ENCODE results near the gene AK2.

Gene AK2

DNA sequence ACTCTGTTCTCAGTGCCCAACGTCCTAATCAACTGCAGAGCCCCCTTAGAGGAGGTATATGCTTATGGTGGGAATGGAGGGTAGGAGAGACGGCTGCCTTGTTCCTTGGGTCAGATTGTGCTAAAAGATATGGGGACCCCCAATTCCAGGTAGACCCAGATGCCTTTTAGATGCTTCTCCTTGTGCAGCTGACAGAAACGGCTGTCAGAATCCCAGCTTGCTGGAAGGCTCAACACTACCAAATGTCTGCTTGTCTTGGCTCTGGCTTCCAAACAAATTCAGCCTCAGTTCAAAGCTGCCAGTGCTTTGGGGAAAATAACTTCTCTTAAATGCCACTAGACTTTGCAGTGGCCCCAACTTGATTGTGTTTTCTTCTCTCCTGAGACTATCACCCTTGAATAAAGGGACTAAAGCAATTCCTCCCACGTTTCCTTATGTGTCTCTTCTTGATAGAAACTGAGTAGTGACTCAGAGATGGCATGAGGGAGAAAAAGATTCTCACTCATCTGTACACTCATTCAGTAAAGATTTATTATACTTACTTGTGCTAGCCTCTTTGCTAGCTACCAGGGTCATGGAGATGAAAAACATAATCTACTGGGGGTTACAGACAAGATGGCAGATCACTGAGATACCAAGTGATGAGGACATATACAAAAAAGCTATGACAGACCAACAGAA, 68.7 kb downstream of the AK2 start:
- Histone ChIP-seq H3K4me2 (ENCODE audit: low read length) (no peak overlapping the region), H3K4me3 (ENCODE audit: low read length) (no peak overlapping the region), H3F3A (ENCODE audit: control insufficient read depth, insufficient read depth) (no peaks in the 10 kb centered on the region), H3K27me3 (ENCODE audit: control insufficient read depth, low read length) (peaks cover 12% of the 10 kb centered on the region), H4K20me1 (ENCODE audit: control insufficient read depth, insufficient read depth, low read depth, low read length) (no peaks in the 10 kb centered on the region), H3K79me2 (ENCODE audit: control insufficient read depth, low read length) (peaks cover 12% of the 10 kb centered on the region), H3K36me3 (ENCODE audit: control insufficient read depth, low read length) (peaks cover 6% of the 10 kb centered on the region), H3K9me2 (replicated peaks; ENCODE audit: control insufficient read depth, low read length) (no peaks in the 10 kb centered on the region), H3K27ac (ENCODE audit: low read depth, low read length) (no peak overlapping the region), H3K4me1 (ENCODE audit: control insufficient read depth, low read length) (peaks cover 6% of the 10 kb centered on the region), H3K9me3 (ENCODE audit: control insufficient read depth, insufficient read depth, low read length) (no peaks in the 10 kb centered on the region)
- no peak for TF ChIP-seq EZH2phosphoT487 (IDR thresholded peaks at IDR 0.05; ENCODE audit: borderline replicate concordance, low read length)
- TF ChIP-seq, protein P1, sequence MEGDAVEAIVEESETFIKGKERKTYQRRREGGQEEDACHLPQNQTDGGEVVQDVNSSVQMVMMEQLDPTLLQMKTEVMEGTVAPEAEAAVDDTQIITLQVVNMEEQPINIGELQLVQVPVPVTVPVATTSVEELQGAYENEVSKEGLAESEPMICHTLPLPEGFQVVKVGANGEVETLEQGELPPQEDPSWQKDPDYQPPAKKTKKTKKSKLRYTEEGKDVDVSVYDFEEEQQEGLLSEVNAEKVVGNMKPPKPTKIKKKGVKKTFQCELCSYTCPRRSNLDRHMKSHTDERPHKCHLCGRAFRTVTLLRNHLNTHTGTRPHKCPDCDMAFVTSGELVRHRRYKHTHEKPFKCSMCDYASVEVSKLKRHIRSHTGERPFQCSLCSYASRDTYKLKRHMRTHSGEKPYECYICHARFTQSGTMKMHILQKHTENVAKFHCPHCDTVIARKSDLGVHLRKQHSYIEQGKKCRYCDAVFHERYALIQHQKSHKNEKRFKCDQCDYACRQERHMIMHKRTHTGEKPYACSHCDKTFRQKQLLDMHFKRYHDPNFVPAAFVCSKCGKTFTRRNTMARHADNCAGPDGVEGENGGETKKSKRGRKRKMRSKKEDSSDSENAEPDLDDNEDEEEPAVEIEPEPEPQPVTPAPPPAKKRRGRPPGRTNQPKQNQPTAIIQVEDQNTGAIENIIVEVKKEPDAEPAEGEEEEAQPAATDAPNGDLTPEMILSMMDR (IDR thresholded peaks at IDR 0.05; ENCODE audit: low read depth, low read length, poor library complexity, severe bottlenecking), result no peak

DNA sequence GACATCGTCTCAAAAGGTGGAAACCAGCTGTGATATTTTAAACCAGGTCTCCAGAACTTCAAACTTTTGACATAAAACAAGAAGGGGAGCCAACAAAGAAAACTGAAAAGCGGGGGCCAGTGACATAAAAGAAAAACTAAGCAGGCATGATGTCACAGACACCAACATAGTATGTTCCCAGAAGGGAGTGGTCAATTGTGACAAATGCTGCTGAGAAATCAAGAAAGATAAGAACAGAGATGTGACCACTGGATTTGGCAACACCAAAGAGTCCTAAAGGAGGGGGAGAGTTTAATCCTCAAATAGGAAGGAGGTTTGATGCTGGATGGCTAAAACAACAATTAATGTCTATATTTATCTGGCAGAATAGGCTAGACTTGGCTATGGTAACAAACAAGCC, 69.8 kb downstream of the AK2 start:
- Histone ChIP-seq H3K4me1 (ENCODE audit: control insufficient read depth, low read length) (peaks cover 6% of the 10 kb centered on the region), H3K4me2 (ENCODE audit: low read length) (no peak overlapping the region), H3K79me2 (ENCODE audit: control insufficient read depth, low read length) (peaks cover 23% of the 10 kb centered on the region), H3K9me3 (ENCODE audit: control insufficient read depth, insufficient read depth, low read length) (no peaks in the 10 kb centered on the region), H4K20me1 (ENCODE audit: control insufficient read depth, insufficient read depth, low read depth, low read length) (no peaks in the 10 kb centered on the region), H3F3A (ENCODE audit: control insufficient read depth, insufficient read depth) (peaks cover 11% of the 10 kb centered on the region), H3K36me3 (ENCODE audit: control insufficient read depth, low read length) (peaks cover 13% of the 10 kb centered on the region), H3K27ac (ENCODE audit: low read depth, low read length) (no peak overlapping the region), H3K4me3 (ENCODE audit: low read length) (no peak overlapping the region), H3K9me2 (replicated peaks; ENCODE audit: control insufficient read depth, low read length) (no peaks in the 10 kb centered on the region), H3K27me3 (ENCODE audit: control insufficient read depth, low read length) (peaks cover 5% of the 10 kb centered on the region)
- no peak for TF ChIP-seq EZH2phosphoT487 (IDR thresholded peaks at IDR 0.05; ENCODE audit: borderline replicate concordance, low read length)
- TF ChIP-seq, protein P1 (IDR thresholded peaks at IDR 0.05; ENCODE audit: low read depth, low read length, poor library complexity, severe bottlenecking), result no peak

DNA sequence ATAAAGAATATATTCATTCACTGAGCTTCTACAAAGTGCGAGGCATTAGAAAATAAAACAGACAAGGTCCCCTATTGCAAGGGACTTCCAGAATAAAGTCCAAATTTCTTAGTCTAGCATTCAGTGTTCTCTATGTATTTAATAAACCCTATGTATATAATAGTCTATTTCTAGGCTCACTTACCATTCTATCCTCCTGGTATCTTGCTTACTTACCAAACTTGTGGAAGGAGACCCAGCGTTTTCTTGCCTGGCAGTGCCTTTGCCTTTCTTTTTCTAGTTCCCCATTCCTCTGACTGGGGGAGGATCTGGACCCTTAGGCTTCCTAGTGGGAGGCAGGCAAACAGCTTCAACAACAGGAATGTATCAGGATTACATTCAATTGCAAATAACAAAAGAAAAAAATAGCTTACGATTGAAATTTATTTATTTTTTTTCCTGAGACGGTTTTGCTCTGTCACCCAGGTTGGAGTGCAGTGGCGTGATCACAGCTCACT, 71.4 kb downstream of the AK2 start:
- Histone ChIP-seq H3K4me1 (ENCODE audit: control insufficient read depth, low read length) (peaks cover 18% of the 10 kb centered on the region), H3K79me2 (ENCODE audit: control insufficient read depth, low read length) (peaks cover 39% of the 10 kb centered on the region), H4K20me1 (ENCODE audit: control insufficient read depth, insufficient read depth, low read depth, low read length) (no peaks in the 10 kb centered on the region), H3F3A (ENCODE audit: control insufficient read depth, insufficient read depth) (peaks cover 25% of the 10 kb centered on the region), H3K4me3 (ENCODE audit: low read length) (peak overlapping the region; percentile 72), H3K36me3 (ENCODE audit: control insufficient read depth, low read length) (peaks cover 16% of the 10 kb centered on the region), H3K9me3 (ENCODE audit: control insufficient read depth, insufficient read depth, low read length) (no peaks in the 10 kb centered on the region), H3K27me3 (ENCODE audit: control insufficient read depth, low read length) (no peaks in the 10 kb centered on the region), H3K4me2 (ENCODE audit: low read length) (peak overlapping the region; percentile 77), H3K27ac (ENCODE audit: low read depth, low read length) (no peak overlapping the region), H3K9me2 (replicated peaks; ENCODE audit: control insufficient read depth, low read length) (no peaks in the 10 kb centered on the region)
- TF ChIP-seq, protein P1 (IDR thresholded peaks at IDR 0.05; ENCODE audit: low read depth, low read length, poor library complexity, severe bottlenecking), result no peak
- no peak for TF ChIP-seq EZH2phosphoT487 (IDR thresholded peaks at IDR 0.05; ENCODE audit: borderline replicate concordance, low read length)
